Stimulated activated CD4-positive, alpha-beta T cell treated with anti-CD3 and anti-CD28 coated beads, Interleukin-15, amount 100 ng/mL, for 1 hour (primary cell): ENCODE results near the gene NEU4.
"Not testable (repeated sequence)": the region's sequence is repeated elsewhere in the genome, so short reads cannot be mapped to it uniquely, and the experiment has no call there.

Experiments used
- DNase-seq, 2 donors: peaks; one replicate each; pipeline ENCODE4 v3.0.0-alpha.2; 2020; ENCODE audit warnings: low read depth in 1 of 2, low spot score in 1 of 2

NEU4 gene

DNA sequence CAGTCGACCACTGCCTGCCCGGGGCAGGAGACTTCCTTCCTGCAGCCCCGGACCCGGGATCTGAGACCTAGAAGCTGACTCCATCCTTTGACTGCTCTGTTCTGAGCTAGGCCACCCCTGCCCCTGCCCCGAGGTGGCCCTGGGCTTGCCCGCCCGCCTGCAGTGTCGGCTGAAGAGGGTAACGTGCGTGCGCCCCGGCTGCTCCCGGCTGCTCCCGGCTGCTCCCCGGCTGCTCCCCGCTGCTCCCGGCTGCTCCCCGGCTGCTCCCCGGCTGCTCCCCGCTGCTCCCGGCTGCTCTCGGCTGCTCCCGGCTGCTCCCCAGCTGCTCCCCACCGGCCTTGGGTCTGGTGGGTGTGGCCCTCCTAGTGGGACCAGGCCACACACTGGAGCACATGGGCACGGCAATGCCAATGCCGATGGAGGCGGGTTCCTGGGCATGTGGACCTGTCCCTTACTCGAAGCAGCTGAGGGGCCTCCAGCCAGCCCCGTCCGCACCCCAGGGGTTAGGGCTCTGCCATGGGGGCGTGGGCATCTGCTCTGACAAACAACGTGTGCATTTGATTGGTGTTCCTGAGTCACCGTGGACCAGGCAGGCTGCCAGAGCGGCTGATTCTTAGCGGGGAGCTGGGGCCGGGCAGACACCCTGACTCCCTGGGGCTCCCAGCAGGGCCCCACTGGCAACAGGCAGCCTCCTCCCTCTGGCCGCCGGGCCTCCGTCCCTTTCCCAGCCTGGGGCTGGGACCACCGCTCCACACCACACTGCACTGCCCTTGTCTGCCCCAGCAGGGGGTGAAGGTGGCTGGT, 34.4 kb upstream of the NEU4 start:
- DNase-seq, result no peak

DNA sequence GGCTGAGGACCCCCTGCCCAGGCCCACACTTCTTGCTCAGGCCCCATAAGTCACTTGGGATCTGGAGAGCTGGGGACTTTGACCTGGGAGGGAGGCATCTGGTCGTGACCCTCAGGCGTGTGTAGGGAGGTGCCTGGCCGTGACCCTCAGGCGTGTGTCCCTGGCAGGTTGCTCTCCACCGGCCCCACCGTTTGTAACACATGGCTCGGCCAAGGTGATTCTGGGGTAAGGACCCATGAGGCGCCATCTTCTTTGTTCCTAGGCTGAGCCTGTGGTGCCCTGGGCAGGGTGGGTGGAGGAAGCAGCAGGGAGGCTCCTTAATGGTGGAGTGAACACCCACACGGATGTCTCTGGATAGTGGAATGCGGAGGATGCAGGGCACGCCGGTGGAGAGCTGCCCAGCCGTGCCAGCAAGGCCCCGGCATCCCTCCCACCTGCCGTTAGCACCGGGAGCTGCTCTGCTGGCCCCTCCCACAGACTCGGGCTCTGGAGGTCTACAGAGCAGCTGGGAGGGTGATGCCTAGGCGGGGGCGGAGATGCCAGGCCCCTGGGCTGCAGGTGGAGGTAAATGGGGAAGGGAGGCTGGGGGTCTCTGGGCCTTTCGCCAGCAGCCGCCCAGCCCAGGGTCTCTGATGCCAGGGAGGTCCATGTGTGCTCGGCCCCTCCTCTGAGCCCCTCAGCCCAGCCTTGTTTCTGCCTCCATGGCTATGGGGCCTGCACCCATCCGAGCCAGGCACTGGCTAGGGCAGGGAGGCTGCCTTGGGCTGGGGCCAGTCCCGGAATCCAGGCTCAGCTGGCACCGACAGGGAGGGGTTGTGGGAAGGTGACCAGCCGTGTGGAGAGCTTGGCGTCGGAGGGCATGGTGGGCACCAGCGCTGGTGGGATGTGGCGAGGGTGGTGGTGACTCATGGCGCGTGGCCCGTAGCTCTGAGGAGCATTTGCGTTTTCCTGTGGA, 33.5 kb upstream of the NEU4 start:
- DNase-seq, result no peak

GRCh38 chr2:241776336-241777169, 32.4 kb upstream of the NEU4 start, which contains the start of gene GAL3ST2:
Gene GAL3ST2, plus strand, starts transcription at chr2:241776822. Its CDS starts 134 bp downstream, at chr2:241776956.
- no peak for DNase-seq

DNA sequence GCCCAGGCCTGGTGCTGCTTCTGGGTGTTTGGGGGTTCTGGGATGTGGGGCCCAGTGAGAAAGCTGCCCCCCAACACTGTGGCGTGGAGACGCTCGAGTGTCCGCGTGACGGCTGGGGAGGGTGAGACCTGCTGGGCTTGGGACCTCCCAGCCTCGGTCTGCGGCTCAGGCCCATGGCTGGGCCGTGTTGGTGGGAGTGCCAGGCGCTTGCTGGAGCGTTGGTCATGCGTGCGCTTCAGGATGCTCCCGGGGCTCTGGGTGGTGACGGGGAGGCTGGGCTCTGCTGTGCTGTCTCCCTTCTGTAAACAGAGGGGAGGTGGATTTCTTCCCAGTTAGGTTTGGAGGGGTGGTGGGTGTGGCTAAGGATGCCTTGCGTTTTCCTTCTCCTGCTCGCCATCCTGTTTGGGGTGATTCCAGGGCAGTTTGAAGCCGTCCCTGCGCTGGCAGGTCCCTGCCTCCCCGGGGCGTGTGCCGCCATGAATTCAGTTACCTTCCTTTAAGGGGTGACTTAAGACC, 31.8 kb upstream of the NEU4 start:
- DNase-seq, result no peak

GRCh38 chr2:241777686-241778627, 31.0 kb upstream of the NEU4 start:
- no peak for DNase-seq

GRCh38 chr2:241780939-241781569, 27.9 kb upstream of the NEU4 start:
- no peak for DNase-seq

DNA sequence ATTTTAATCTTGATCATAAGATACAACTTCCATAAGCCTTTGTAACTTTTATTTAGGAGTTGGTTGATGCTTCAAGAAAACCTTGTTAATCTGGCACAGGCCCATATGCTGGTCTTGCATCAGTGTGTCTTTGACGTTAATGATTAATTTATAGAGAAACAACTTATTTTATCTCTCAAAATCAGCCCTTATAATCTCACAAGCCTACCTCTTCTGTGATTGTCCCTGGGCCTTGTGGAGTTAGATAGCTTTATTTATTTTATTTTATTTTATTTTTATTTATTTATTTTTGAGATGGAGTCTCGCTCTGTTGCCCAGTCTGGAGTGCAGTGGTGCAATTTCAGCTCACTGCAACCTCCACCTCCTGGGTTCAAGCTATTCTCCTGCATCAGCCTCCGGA, 26.9 kb upstream of the NEU4 start:
- DNase-seq, result not testable (repeated sequence)

GRCh38 chr2:241788135-241788534, 20.9 kb upstream of the NEU4 start:
- no peak for DNase-seq

GRCh38 chr2:241788572-241788971, 20.4 kb upstream of the NEU4 start:
- DNase-seq, result no peak

DNA sequence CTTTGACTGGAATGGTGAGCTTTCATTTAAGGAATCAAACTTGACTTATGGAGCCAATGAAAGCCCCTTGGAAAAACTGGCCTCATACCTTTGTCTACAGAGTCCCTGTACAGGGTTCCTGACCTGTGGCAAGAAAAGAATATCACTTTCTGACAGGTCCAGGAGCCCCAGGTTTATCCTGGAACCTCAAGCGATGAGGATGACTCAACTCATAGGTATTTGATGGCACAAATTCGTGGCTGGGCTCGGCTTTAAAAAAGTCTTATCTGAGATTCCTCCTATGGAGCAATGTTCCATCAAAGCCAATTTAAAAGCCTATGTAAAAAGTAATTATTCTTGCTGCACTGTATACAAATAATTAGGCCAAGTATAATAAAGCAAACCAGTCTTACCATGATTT, 17.6 kb upstream of the NEU4 start:
- DNase-seq, result not testable (repeated sequence)

GRCh38 chr2:241793385-241793784, 15.6 kb upstream of the NEU4 start:
- DNase-seq, result no peak

DNA sequence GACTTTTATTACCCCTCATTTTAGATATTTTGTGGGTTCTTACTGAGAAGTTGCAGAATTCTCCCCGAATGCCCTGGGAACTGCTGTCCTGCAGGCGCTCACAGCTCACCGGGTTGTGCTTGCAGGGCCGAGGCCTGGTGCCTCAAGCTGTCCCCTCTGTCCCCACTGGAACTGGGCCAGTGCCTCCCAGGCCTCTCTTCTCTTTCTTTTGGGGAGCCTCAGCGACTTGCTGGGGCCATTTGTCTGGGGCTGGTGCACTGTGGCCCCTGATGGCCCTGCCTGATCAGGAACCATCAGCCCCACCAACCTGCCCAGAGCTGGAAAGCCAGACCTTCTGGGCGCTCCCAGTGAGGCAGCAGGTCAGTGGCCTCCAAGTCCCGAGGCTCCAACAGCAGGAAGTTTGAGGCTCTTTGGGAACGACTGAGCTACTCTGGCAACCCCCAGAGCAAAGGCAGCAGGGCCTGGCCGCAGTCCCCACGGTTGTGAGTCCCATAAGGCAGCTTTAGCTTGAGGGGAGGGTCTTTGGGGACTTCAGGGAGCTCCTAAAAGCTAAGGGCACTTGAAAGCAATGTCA, 14.7 kb upstream of the NEU4 start:
- DNase-seq, result no peak

DNA sequence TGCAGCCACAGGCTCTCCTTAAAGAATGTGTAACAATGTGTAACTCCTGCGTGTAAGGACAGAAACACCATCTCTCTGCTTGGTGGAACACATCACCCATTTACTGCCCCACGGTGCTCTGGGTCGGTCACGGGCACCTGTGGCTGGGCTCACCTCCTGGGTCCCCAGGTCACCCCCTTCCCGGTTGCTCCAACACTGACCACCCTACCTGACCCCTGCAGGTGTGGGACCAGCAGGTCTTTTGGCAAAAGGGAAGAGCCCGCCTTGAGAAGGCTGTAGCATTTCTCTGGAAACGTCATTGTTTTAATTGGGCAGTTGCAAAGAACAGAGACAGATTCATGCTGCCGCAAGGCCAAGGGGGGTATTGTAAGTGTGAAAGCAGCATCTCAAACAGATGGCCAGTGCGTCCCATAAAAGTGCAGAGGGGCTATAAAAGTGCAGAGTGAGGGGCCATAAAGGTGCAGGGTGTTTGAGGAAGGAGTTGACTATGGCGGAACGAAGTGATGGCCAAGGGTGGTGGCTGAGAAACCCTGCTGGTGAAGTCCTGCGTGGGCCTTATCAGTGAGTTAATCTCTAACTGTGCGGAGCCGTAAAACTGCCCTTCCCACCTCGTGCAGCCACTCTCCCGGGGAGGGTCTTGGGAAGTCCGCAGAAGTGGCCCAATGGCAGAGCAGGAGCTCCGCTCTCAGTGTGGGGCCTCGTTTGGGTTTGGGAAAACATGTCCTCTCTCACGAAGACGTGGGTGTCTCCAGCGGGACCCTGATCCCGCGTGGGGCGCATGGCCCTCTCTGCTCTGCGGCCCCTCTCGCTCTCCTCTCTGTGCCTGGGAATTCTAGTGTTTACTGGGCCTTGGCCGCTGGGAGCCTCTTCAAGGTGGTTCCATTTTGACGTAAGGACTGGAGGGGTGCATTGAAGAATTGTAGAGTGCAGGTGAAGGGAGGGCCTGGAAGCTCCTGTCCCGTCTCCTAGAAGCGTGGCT, 13.7 kb upstream of the NEU4 start:
- DNase-seq, result no peak

- no peak for DNase-seq
Measured at GRCh38 chr2:241796209-241796608, 12.8 kb upstream of the NEU4 start.

- DNase-seq, result no peak
Measured at GRCh38 chr2:241796610-241797138, 12.3 kb upstream of the NEU4 start.

GRCh38 chr2:241797441-241798080, 11.4 kb upstream of the NEU4 start:
- DNase-seq, result no peak

GRCh38 chr2:241798081-241798630, 10.8 kb upstream of the NEU4 start:
- no peak for DNase-seq
